HL-60/S4 treated with phorbol 12-myristate 13-acetate at 8.2 ng/mL for 4 days and 3 days (cell line): Measurements from ENCODE around the gene NPR3.

Experiments used
- in situ Hi-C: fragments of 300-500 bp; cut with MboI; formaldehyde crosslinking; loops from 2 replicates; pipeline ENCODE4 v1.15.0; 2022; ENCODE audit warnings: low sequenced_read_pairs

Gene NPR3

GRCh38 chr5:32754284-32754683 is 43.2 kb downstream of the NPR3 start:
- in situ Hi-C loops: no loop called here

- in situ Hi-C loops: no loop called here
Measured at GRCh38 chr5:32760091-32760509, 49.0 kb downstream of the NPR3 start.

GRCh38 chr5:32765266-32765665 is 54.1 kb downstream of the NPR3 start:
- in situ Hi-C loops: no loop called here

- in situ Hi-C loops: no loop called here
Measured at GRCh38 chr5:32767948-32768467, 56.9 kb downstream of the NPR3 start.

GRCh38 chr5:32769711-32770110 is 58.6 kb downstream of the NPR3 start:
- in situ Hi-C loops: no loop called here

GRCh38 chr5:32770444-32770843 is 59.3 kb downstream of the NPR3 start:
- in situ Hi-C loops: no loop called here

GRCh38 chr5:32771037-32771436 is 59.9 kb downstream of the NPR3 start:
- in situ Hi-C loops: no loop called here

- in situ Hi-C loops: no loop called here
Measured at GRCh38 chr5:32773944-32774343, 62.8 kb downstream of the NPR3 start.

GRCh38 chr5:32776200-32776599 is 65.1 kb downstream of the NPR3 start:
- in situ Hi-C loops: no loop called here

- in situ Hi-C loops: no loop called here
Measured at GRCh38 chr5:32777222-32777621, 66.1 kb downstream of the NPR3 start.

GRCh38 chr5:32777733-32778132 is 66.6 kb downstream of the NPR3 start:
- in situ Hi-C loops: no loop called here

- in situ Hi-C loops: no loop called here
Measured at GRCh38 chr5:32778403-32778802, 67.3 kb downstream of the NPR3 start.

- in situ Hi-C loops: no loop called here
Measured at GRCh38 chr5:32779754-32780415, 68.8 kb downstream of the NPR3 start.

- in situ Hi-C loops: no loop called here
Measured at GRCh38 chr5:32780508-32780919, 69.4 kb downstream of the NPR3 start.

- in situ Hi-C loops: no loop called here
Measured at GRCh38 chr5:32783661-32784060, 72.5 kb downstream of the NPR3 start.

GRCh38 chr5:32785611-32786254 is 74.6 kb downstream of the NPR3 start:
- in situ Hi-C loops: no loop called here

- in situ Hi-C loops: no loop called here
Measured at GRCh38 chr5:32786311-32786710, 75.2 kb downstream of the NPR3 start.

- in situ Hi-C loops: no loop called here
Measured at GRCh38 chr5:32790411-32790951, 79.4 kb downstream of the NPR3 start.

GRCh38 chr5:32791536-32792243 is 80.6 kb downstream of the NPR3 start:
- in situ Hi-C loops: no loop called here

- in situ Hi-C loops: no loop called here
Measured at GRCh38 chr5:32794086-32794485, 83.0 kb downstream of the NPR3 start.

GRCh38 chr5:32802764-32803163 is 91.6 kb downstream of the NPR3 start:
- in situ Hi-C loops: no loop called here

- in situ Hi-C loops: no loop called here
Measured at GRCh38 chr5:32803656-32804055, 92.5 kb downstream of the NPR3 start.
